Natural killer cell (primary cell): ENCODE results near the gene GRM7. TPM values are rescaled to one million over a fixed set of nuclear protein-coding genes. Genes with fewer than 3 reads are reported as not detected.

Experiments used
- ATAC-seq, 3 donors: fragments of 150-1000 bp in 2 of 3; fragments of 200-7000 bp in 1 of 3; cut with Tn5 transposase; 1 replicate in 1 of 3; 2 replicates in 2 of 3; pipeline ENCODE4 v1.10.0; 2021; ENCODE audit warnings: mild to moderate bottlenecking in 2 of 3, moderate library complexity in 2 of 3
- DNase-seq, 2 donors: peaks; one replicate each; pipeline versions ENCODE4 v3.0.0 to v3.0.0-alpha.2; 2013 to 2021; ENCODE audit warnings: mixed read lengths in 1 of 2
- H3K27ac ChIP-seq: one replicate; pipeline ENCODE4 v1.5.1; 2013; ENCODE audit warnings: mild to moderate bottlenecking, low read length
- H3K27me3 ChIP-seq: one replicate; pipeline ENCODE4 v1.6.1; 2013; ENCODE audit warnings: low read length; ENCODE audit not compliant: control insufficient read depth, insufficient read depth
- H3K36me3 ChIP-seq: one replicate; pipeline ENCODE4 v1.6.1; 2013; ENCODE audit warnings: low read length; ENCODE audit not compliant: control insufficient read depth, insufficient read depth
- H3K4me1 ChIP-seq: one replicate; pipeline ENCODE4 v1.6.1; 2013; ENCODE audit warnings: low read length; ENCODE audit not compliant: control insufficient read depth, insufficient read depth
- H3K4me3 ChIP-seq: one replicate; pipeline ENCODE4 v1.5.1; 2013; ENCODE audit warnings: low read length
- H3K9me3 ChIP-seq: one replicate; pipeline ENCODE4 v1.6.1; 2013; ENCODE audit warnings: low read length; ENCODE audit not compliant: control insufficient read depth, insufficient read depth
- H3K27ac Mint-ChIP-seq, 2 donors: one replicate each; pipeline ENCODE4 v1.8.0; 2022; ENCODE audit warnings: mild to moderate bottlenecking in 2 of 2, mixed read lengths in 2 of 2, moderate library complexity in 1 of 2
- H3K27me3 Mint-ChIP-seq, 2 donors: one replicate each; pipeline ENCODE4 v1.8.0; 2022; ENCODE audit warnings: low read depth in 2 of 2, mixed read lengths in 2 of 2
- H3K36me3 Mint-ChIP-seq: one replicate; pipeline ENCODE4 v1.8.0; 2022; ENCODE audit warnings: mixed read lengths
- H3K4me1 Mint-ChIP-seq, 2 donors: one replicate each; pipeline ENCODE4 v1.8.0; 2022; ENCODE audit warnings: mixed read lengths in 2 of 2
- H3K4me3 Mint-ChIP-seq: one replicate; pipeline ENCODE4 v1.8.0; 2022; ENCODE audit warnings: mild to moderate bottlenecking, moderate library complexity, mixed read lengths
- H3K9me3 Mint-ChIP-seq, 2 donors: one replicate each; pipeline ENCODE4 v1.8.0; 2022; ENCODE audit warnings: mixed read lengths in 2 of 2
- CTCF ChIP-seq: fragments of 200-600 bp; IDR thresholded peaks from one replicate; pipeline ENCODE4 v1.8.0; 2022; ENCODE audit warnings: antibody characterized with exemption
- WGBS: methylation state at CpG from one replicate; pipeline ENCODE4 v1.1.7; 2013; ENCODE audit warnings: missing lambda C conversion rate; ENCODE audit not compliant: insufficient coverage; 5-methylcytosine and 5-hydroxymethylcytosine counted together
- intact Hi-C: fragments of 100-400 bp; cut with micrococcal nuclease; formaldehyde crosslinking; loops from one replicate; pipeline ENCODE4 v1.14.2; 2022
- total RNA-seq, 4 donors: library from RNA; stranded (reverse); fragments of 120-200 nt in 1 of 4; gene quantifications; one replicate each; pipeline versions ENCODE4 v1.2.3 to v1.2.4, GENCODE V29; 2013 to 2022

GRM7 gene
- total RNA-seq, 3 donors from 2014 or later (not counting 1 experiment from before 2014, with no cell fraction given), result not detected

GRCh38 chr3:7332696-7333095 is 471.8 kb downstream of the GRM7 start:
- H3K9me3 Mint-ChIP-seq, result peaks cover 0 to 18% of the 10 kb centered on the region in 2 donors
- no peaks in the 10 kb centered on the region for H3K4me1 Mint-ChIP-seq
- 68% methylated on average over 2 of the region's 2 CpGs for WGBS
- TF ChIP-seq CTCF, result no peak
- H3K27ac Mint-ChIP-seq, result no peak overlapping the region
- ATAC-seq (no peak), DNase-seq (no peak)
- no peak overlapping the region for H3K4me3 Mint-ChIP-seq
- Histone ChIP-seq H3K9me3 (no peaks in the 10 kb centered on the region), H3K27ac (no peak overlapping the region), H3K4me3 (no peak overlapping the region), H3K36me3 (no peaks in the 10 kb centered on the region), H3K27me3 (no peaks in the 10 kb centered on the region), H3K4me1 (no peaks in the 10 kb centered on the region)
- intact Hi-C loops, result no loop called here
- H3K36me3 Mint-ChIP-seq, result peaks cover 16% of the 10 kb centered on the region
- H3K27me3 Mint-ChIP-seq, result no peaks in the 10 kb centered on the region

GRCh38 chr3:7333125-7333524 is 472.2 kb downstream of the GRM7 start:
- Histone ChIP-seq H3K4me1 (no peaks in the 10 kb centered on the region), H3K27ac (no peak overlapping the region), H3K36me3 (no peaks in the 10 kb centered on the region), H3K9me3 (no peaks in the 10 kb centered on the region), H3K4me3 (no peak overlapping the region), H3K27me3 (no peaks in the 10 kb centered on the region)
- no peaks in the 10 kb centered on the region for H3K27me3 Mint-ChIP-seq
- ATAC-seq (no peak), DNase-seq (no peak)
- peaks cover 16% of the 10 kb centered on the region for H3K36me3 Mint-ChIP-seq
- 98% methylated on average over 4 of the region's 4 CpGs for WGBS
- H3K4me1 Mint-ChIP-seq, result no peaks in the 10 kb centered on the region
- H3K27ac Mint-ChIP-seq, result no peak overlapping the region
- H3K9me3 Mint-ChIP-seq, result peaks cover 0 to 18% of the 10 kb centered on the region in 2 donors
- intact Hi-C loops, result no loop called here
- no peak overlapping the region for H3K4me3 Mint-ChIP-seq
- TF ChIP-seq CTCF, result no peak

GRCh38 chr3:7340795-7341194 is 479.9 kb downstream of the GRM7 start:
- 70% methylated on average over 1 of the region's 2 CpGs for WGBS
- peaks cover 9% of the 10 kb centered on the region for H3K36me3 Mint-ChIP-seq
- H3K9me3 ChIP-seq, result no peaks in the 10 kb centered on the region
- no peak for DNase-seq
- H3K9me3 Mint-ChIP-seq, result peaks cover 0 to 7% of the 10 kb centered on the region in 2 donors
- intact Hi-C loops, result no loop called here
- no peak for ATAC-seq
- H3K4me3 Mint-ChIP-seq, result no peak overlapping the region
- H3K27ac ChIP-seq, result no peak overlapping the region
- no peaks in the 10 kb centered on the region for H3K27me3 Mint-ChIP-seq
- no peaks in the 10 kb centered on the region for H3K36me3 ChIP-seq
- peaks cover 0 to 5% of the 10 kb centered on the region in 2 donors for H3K4me1 Mint-ChIP-seq
- no peaks in the 10 kb centered on the region for H3K27me3 ChIP-seq
- no peak for TF ChIP-seq CTCF
- H3K4me1 ChIP-seq, result no peaks in the 10 kb centered on the region
- H3K27ac Mint-ChIP-seq, result no peak overlapping the region
- H3K4me3 ChIP-seq, result no peak overlapping the region

- H3K36me3 ChIP-seq, result no peaks in the 10 kb centered on the region
- TF ChIP-seq CTCF, result no peak
- H3K4me1 Mint-ChIP-seq, result peaks cover 0 to 5% of the 10 kb centered on the region in 2 donors
- ATAC-seq, result no peak
- H3K4me1 ChIP-seq, result no peaks in the 10 kb centered on the region
- no peak overlapping the region for H3K27ac ChIP-seq
- H3K4me3 Mint-ChIP-seq, result no peak overlapping the region
- H3K27me3 ChIP-seq, result no peaks in the 10 kb centered on the region
- intact Hi-C loops, result no loop called here
- no peak overlapping the region for H3K4me3 ChIP-seq
- no peaks in the 10 kb centered on the region for H3K27me3 Mint-ChIP-seq
- no peaks in the 10 kb centered on the region for H3K9me3 ChIP-seq
- no peaks in the 10 kb centered on the region for H3K36me3 Mint-ChIP-seq
- peaks cover 0 to 5% of the 10 kb centered on the region in 2 donors for H3K9me3 Mint-ChIP-seq
- DNase-seq, result no peak
- 90% methylated on average over 2 of the region's 2 CpGs for WGBS
- H3K27ac Mint-ChIP-seq, result no peak overlapping the region
Observed at GRCh38 chr3:7346364-7346763, 485.4 kb downstream of the GRM7 start.
